ENCODE data around the gene PLEKHA7.

GRCh38 chr11:17015627-17016126 is 1.5 kb upstream of the PLEKHA7 start:
- no peak for TF ChIP-seq POLR2AphosphoS5 (IDR thresholded peaks at IDR 0.05; ENCODE audit: low read depth, low read length)
- TF ChIP-seq POU2F2 (IDR thresholded peaks at IDR 0.05; ENCODE audit: low read depth, low read length) = no peak

All from GM12891 (cell line).